SK-N-MC (cell line): Measurements from ENCODE around the gene IRF4.

Experiments
- EZH2 ChIP-seq: fragments of 200-600 bp; sonication (generic); IDR thresholded peaks from one replicate; pipeline ENCODE4 v1.6.1; 2017; ENCODE audit warnings: antibody characterized with exemption
- POLR2AphosphoS5 ChIP-seq: IDR thresholded peaks from 2 replicates; pipeline ENCODE4 v1.6.1; 2012; ENCODE audit warnings: mild to moderate bottlenecking, low read depth, low read length, borderline replicate concordance

GRCh38 chr6:390914-391558, 516 bp upstream of the IRF4 start:
- TF ChIP-seq EZH2 (no peak), POLR2AphosphoS5 (no peak)
